Right atrium auricular region (tissue), 2 donors: ENCODE results near the gene FAM151B. TPM values are rescaled to one million over a fixed set of nuclear protein-coding genes. Genes with fewer than 3 reads are reported as not detected.
A peak's percentile ranks its signal among the peaks of the same experiment; 100 is the strongest.

Experiments used
- DNase-seq: peaks from one replicate; pipeline ENCODE4 v3.0.0-alpha.2; 2019; ENCODE audit warnings: low spot score
- H3K27ac ChIP-seq, 2 donors: fragments of 200-600 bp; sonication (generic); 1 replicate in 1 of 2; 2 replicates in 1 of 2; pipeline ENCODE4 v1.5.1; 2016 to 2019
- H3K27me3 ChIP-seq, 2 donors: fragments of 200-600 bp; sonication (generic); one replicate each; pipeline versions ENCODE4 v1.5.1 to v1.6.0; 2017 to 2019
- H3K36me3 ChIP-seq: fragments of 200-600 bp; sonication (generic); one replicate; pipeline ENCODE4 v1.5.1; 2016
- H3K4me1 ChIP-seq, 2 donors: fragments of 200-600 bp; sonication (generic); one replicate each; pipeline versions ENCODE4 v1.5.1 to v1.6.0; 2017 to 2019
- H3K4me3 ChIP-seq, 2 donors: fragments of 200-600 bp; sonication (generic); 1 replicate in 1 of 2; 2 replicates in 1 of 2; pipeline ENCODE4 v1.5.1; 2017 to 2019; ENCODE audit warnings: mild to moderate bottlenecking in 1 of 2, moderate library complexity in 1 of 2
- H3K9me3 ChIP-seq, 2 donors: fragments of 200-600 bp; sonication (generic); one replicate each; pipeline ENCODE4 v1.5.1; 2019
- total RNA-seq, 2 donors: library from RNA; depleted of rRNA; stranded (reverse); fragments of >200 nt; gene quantifications; one replicate each; pipeline ENCODE4 v1.1.0, GENCODE V29; 2016
- TF ChIP-seq, protein P1 (sequence below), 2 donors: fragments of 200-600 bp; sonication (generic); IDR thresholded peaks; one replicate each; pipeline ENCODE4 v1.5.1; 2019; ENCODE audit warnings: antibody characterized with exemption in 2 of 2

The FAM151B gene
- total RNA-seq, 2 donors from 2014 or later = 1.8 to 1.9 TPM

GRCh38 chr5:80480354-80480753 is 7.5 kb upstream of the FAM151B start:
- Histone ChIP-seq H3K27ac (no peak overlapping the region), H3K27me3 (no peaks in the 10 kb centered on the region), H3K4me3 (no peak overlapping the region), H3K4me1 (no peaks in the 10 kb centered on the region), H3K9me3 (peaks cover 0 to 14% of the 10 kb centered on the region in 2 donors), H3K36me3 (peaks cover 23% of the 10 kb centered on the region)
- TF ChIP-seq, protein P1, sequence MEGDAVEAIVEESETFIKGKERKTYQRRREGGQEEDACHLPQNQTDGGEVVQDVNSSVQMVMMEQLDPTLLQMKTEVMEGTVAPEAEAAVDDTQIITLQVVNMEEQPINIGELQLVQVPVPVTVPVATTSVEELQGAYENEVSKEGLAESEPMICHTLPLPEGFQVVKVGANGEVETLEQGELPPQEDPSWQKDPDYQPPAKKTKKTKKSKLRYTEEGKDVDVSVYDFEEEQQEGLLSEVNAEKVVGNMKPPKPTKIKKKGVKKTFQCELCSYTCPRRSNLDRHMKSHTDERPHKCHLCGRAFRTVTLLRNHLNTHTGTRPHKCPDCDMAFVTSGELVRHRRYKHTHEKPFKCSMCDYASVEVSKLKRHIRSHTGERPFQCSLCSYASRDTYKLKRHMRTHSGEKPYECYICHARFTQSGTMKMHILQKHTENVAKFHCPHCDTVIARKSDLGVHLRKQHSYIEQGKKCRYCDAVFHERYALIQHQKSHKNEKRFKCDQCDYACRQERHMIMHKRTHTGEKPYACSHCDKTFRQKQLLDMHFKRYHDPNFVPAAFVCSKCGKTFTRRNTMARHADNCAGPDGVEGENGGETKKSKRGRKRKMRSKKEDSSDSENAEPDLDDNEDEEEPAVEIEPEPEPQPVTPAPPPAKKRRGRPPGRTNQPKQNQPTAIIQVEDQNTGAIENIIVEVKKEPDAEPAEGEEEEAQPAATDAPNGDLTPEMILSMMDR (IDR thresholded peaks at IDR 0.05) = no peak
- DNase-seq = no peak

DNA sequence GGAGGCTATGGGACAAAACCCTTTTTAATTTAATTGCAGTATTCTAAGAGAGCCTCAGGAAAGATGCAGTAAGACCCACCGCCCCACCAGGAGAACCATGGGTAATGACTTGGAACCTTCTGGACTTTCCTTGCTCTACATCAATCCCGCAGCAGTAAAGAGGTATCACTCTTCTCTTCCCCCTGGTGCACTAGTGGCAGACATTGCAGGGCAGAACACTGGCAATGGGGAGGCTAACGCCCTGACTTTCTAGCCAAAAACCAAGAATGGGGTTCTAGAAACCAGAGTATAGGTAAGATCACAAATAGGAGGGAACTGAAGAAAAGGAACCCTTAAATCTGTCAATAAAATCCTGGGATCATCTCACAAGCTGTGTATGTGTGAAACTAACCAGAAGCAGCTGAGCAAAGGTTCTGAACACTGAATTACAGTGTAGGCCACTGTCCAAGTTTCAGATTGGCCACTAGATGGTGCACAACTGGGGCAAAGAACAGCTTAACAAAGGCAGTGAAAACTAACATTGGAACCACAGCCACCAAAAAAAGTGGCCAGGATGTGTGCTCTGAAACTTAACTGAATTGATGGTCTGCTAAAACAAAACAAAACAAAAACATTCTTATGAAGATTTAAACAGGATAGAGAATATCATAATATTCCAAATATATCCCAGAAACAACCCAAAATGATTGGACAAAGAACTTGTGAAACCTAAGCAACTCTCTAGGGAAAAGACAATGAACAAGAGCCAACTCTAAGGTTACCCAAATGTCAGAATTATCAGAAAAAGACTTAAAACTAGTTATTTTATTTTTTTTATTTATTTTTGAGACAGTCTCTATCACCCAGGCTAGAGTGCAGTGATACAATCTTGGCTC is 6.6 kb upstream of the FAM151B start:
- Histone ChIP-seq H3K4me3 (no peak overlapping the region), H3K4me1 (no peaks in the 10 kb centered on the region), H3K36me3 (peaks cover 14% of the 10 kb centered on the region), H3K27me3 (no peaks in the 10 kb centered on the region), H3K9me3 (peaks cover 0 to 14% of the 10 kb centered on the region in 2 donors), H3K27ac (no peak overlapping the region)
- DNase-seq = no peak
- TF ChIP-seq, protein P1 (IDR thresholded peaks at IDR 0.05) = peak in 1 of 2 donors; percentile 67

- Histone ChIP-seq H3K9me3 (peaks cover 0 to 14% of the 10 kb centered on the region in 2 donors), H3K27ac (no peak overlapping the region), H3K27me3 (no peaks in the 10 kb centered on the region), H3K36me3 (peaks cover 6% of the 10 kb centered on the region), H3K4me3 (no peak overlapping the region), H3K4me1 (peaks cover 0 to 4% of the 10 kb centered on the region in 2 donors)
- no peak for DNase-seq
- TF ChIP-seq, protein P1 (IDR thresholded peaks at IDR 0.05) = no peak
Observed at GRCh38 chr5:80482578-80482977, 5.3 kb upstream of the FAM151B start.

- TF ChIP-seq, protein P1 (IDR thresholded peaks at IDR 0.05) = no peak
- no peaks in the 10 kb centered on the region for H3K27me3 ChIP-seq
- no peak for DNase-seq
Observed at GRCh38 chr5:80483636-80484232, 4.2 kb upstream of the FAM151B start.

GRCh38 chr5:80487444-80487828 is 464 bp upstream of the FAM151B start:
- Histone ChIP-seq H3K27me3 (no peaks in the 10 kb centered on the region), H3K4me3 (peak overlapping the region; percentile 72 to 83), H3K9me3 (peaks cover 0 to 7% of the 10 kb centered on the region in 2 donors), H3K27ac (peak overlapping the region; percentile 77 to 80), H3K36me3 (no peaks in the 10 kb centered on the region), H3K4me1 (peaks cover 0 to 8% of the 10 kb centered on the region in 2 donors)
- no peak for DNase-seq
- TF ChIP-seq, protein P1 (IDR thresholded peaks at IDR 0.05) = no peak

More at GRCh38 chr5:80483636-80484232, 4.2 kb upstream of the FAM151B start:
- peaks cover 0 to 14% of the 10 kb centered on the region in 2 donors for H3K9me3 ChIP-seq
- no peak overlapping the region for H3K4me3 ChIP-seq
- no peak overlapping the region for H3K27ac ChIP-seq
- H3K4me1 ChIP-seq = peaks cover 0 to 7% of the 10 kb centered on the region in 2 donors
- H3K36me3 ChIP-seq = no peaks in the 10 kb centered on the region
